GM18861 (cell line): ENCODE results near the gene ZNF281.
"Not testable (repeated sequence)": the region's sequence is repeated elsewhere in the genome, so short reads cannot be mapped to it uniquely, and the experiment has no call there.

Source experiments
- ATAC-seq: cut with Tn5 transposase; IDR thresholded peaks from one replicate; pipeline ENCODE4 v1.9.1; 2021; ENCODE audit not compliant: unreplicated experiment

The ZNF281 gene

GRCh38 chr1:200429221-200429751 is 19.4 kb upstream of the ZNF281 start:
- ATAC-seq, result no peak

- no peak for ATAC-seq
Measured at GRCh38 chr1:200428482-200429205, 18.8 kb upstream of the ZNF281 start.

- no peak for ATAC-seq
Measured at GRCh38 chr1:200427744-200428143, 17.9 kb upstream of the ZNF281 start.

GRCh38 chr1:200426196-200426595 is 16.4 kb upstream of the ZNF281 start:
- ATAC-seq, result no peak

- no peak for ATAC-seq
Measured at GRCh38 chr1:200423235-200423634, 13.4 kb upstream of the ZNF281 start.

GRCh38 chr1:200422211-200422610 is 12.4 kb upstream of the ZNF281 start:
- no peak for ATAC-seq

- ATAC-seq, result peak; percentile 86
Measured at GRCh38 chr1:200415789-200416593, 6.2 kb upstream of the ZNF281 start.

- peak; percentile 34 for ATAC-seq
Measured at GRCh38 chr1:200415227-200415626, 5.4 kb upstream of the ZNF281 start.

- no peak for ATAC-seq
Measured at GRCh38 chr1:200414657-200415056, 4.8 kb upstream of the ZNF281 start.

- ATAC-seq, result not testable (repeated sequence)
Measured at GRCh38 chr1:200413766-200414165, 3.9 kb upstream of the ZNF281 start.

GRCh38 chr1:200411406-200412257 is 1.8 kb upstream of the ZNF281 start:
- no peak for ATAC-seq

GRCh38 chr1:200410566-200410878 is 686 bp upstream of the ZNF281 start:
- ATAC-seq, result peak; percentile 10

- no peak for ATAC-seq
Measured at GRCh38 chr1:200409203-200409760, 554 bp downstream of the ZNF281 start.

- ATAC-seq, result no peak
Measured at GRCh38 chr1:200406161-200406797, 3.6 kb downstream of the ZNF281 start.

- no peak for ATAC-seq
Measured at GRCh38 chr1:200405264-200405663, 4.6 kb downstream of the ZNF281 start.

GRCh38 chr1:200401708-200402107 is 8.1 kb downstream of the ZNF281 start:
- ATAC-seq, result no peak

GRCh38 chr1:200401263-200401662 is 8.6 kb downstream of the ZNF281 start:
- no peak for ATAC-seq

- no peak for ATAC-seq
Measured at GRCh38 chr1:200400556-200400955, 9.3 kb downstream of the ZNF281 start.

- ATAC-seq, result no peak
Measured at GRCh38 chr1:200399860-200400259, 10.0 kb downstream of the ZNF281 start.

- no peak for ATAC-seq
Measured at GRCh38 chr1:200398373-200398772, 11.5 kb downstream of the ZNF281 start.
